Fibroblast of the aortic adventitia (primary cell): ENCODE data around the gene DENND4B. TPM values are rescaled to one million over a fixed set of nuclear protein-coding genes. Genes with fewer than 3 reads are reported as not detected.

ENCODE experiments used
- DNase-seq: peaks from one replicate; pipeline ENCODE4 v3.0.0-alpha.2; 2010; ENCODE audit warnings: low read depth
- H3K4me3 ChIP-seq: 2 replicates; pipeline ENCODE4 v1.5.1; 2011; ENCODE audit warnings: low read depth, mild to moderate bottlenecking, control low read depth, low read length, moderate library complexity
- CTCF ChIP-seq: IDR thresholded peaks from 2 replicates; pipeline ENCODE4 v1.5.1; 2011; ENCODE audit warnings: mild to moderate bottlenecking, low read length, control low read depth, inconsistent platforms; ENCODE audit not compliant: insufficient read depth
- total RNA-seq: library from RNA; depleted of rRNA; stranded (reverse); fragments of >200 nt; gene quantifications from 2 replicates; pipeline ENCODE4 v1.2.3, GENCODE V29; 2012; ENCODE audit warnings: low replicate concordance

The DENND4B gene
- total RNA-seq, 1 donor: 23.2 TPM

- no peak for TF ChIP-seq CTCF
Observed at GRCh38 chr1:153934746-153935145, 11.8 kb downstream of the DENND4B start.

DNA sequence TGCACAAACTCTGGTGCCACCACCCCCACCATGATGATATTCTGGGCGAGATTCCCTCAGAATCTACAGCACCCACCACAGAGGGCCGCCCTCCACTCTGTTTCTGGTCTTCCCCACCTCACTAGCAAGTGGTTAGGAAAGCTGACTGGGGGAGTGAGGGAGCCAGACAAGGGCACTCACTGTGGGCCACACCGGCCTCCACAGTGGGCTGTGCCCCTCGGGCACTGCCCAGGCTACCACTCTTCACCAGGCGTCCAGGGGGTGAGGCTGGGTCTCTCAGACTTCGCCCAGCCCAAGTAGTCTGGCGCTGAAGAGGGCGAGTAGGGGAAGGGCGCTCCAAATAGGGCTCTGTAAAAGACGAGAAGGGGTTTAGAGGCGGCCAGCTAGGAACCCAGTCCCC lies 12.6 kb downstream of the DENND4B start:
- H3K4me3 ChIP-seq: no peak overlapping the region
- TF ChIP-seq CTCF: no peak
- DNase-seq: no peak

More at GRCh38 chr1:153934746-153935145, 11.8 kb downstream of the DENND4B start:
- no peak overlapping the region for H3K4me3 ChIP-seq
- DNase-seq: no peak

GRCh38 chr1:153933430-153933829 lies 13.1 kb downstream of the DENND4B start:
- TF ChIP-seq CTCF: no peak
- no peak overlapping the region for H3K4me3 ChIP-seq
- no peak for DNase-seq

DNA sequence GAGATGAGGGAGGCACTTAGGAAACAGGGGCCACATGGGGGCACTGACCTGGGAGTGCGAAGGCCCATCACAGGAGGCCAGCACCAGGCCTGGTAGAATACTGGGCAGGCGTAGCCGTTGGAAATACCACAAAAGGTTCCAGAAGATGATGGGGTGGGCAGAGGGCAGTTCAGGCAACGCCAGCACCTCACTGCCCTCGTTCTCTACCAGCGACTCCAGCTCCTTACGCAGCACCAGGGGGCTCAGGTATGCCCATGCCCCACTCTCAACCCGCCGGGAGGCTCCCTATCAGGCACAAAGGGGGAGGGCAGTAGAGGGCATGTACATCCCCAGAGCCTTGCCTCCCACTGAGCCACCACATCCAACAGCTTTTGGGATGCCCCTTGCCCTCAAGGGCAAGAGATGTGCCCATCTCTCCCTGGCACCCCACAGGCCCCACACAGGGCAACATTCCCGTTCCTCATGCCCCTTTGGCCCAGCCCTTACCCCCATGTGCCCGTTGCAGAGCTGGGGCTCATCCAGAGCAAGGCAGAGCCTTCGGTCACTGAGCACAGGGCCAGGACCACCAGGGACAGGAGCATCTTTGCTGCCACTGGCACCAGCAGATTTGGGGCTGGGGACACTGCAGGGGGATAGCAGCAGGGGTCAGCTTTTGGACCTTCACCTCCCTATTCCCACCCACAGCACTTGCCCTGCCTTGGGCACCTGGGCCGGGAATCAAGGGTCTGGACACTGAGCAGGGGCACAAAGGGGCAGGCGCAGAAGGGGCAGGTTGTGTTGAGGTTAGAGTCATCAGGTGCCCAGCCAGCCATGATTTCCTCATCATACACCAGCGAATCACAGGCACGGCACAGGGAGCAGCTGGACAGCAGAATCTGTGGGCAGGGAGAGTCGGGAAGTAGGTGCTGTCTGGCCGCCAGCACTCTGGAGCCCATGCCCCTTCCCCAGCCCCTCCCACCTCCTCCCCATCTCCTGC lies 14.1 kb downstream of the DENND4B start:
- no peak overlapping the region for H3K4me3 ChIP-seq
- no peak for DNase-seq

GRCh38 chr1:153929981-153930948 lies 16.3 kb downstream of the DENND4B start:
- TF ChIP-seq CTCF: no peak
- DNase-seq: no peak
- no peak overlapping the region for H3K4me3 ChIP-seq

More for the DNA sequence above, 14.1 kb downstream of the DENND4B start:
- no peak for TF ChIP-seq CTCF

DNA sequence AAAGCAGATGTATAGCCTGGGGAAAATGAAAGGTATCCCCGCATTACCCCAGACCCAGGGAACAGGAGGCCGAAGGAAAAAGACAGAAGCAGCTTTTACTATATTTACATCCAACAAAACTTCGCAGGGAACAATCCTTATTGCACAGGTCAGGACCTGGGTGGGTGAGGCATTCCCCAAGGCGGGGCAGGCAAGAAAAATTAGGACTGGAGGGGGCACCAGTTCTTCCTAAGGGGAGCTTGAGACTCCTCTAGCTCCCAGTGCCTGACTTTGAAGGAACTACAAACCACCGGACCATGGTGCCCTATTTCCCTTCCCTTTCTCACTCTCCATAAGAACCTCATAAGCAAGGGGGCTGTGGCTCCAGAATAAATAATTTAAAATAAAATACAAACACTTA lies 17.1 kb downstream of the DENND4B start:
- TF ChIP-seq CTCF: no peak
- H3K4me3 ChIP-seq: no peak overlapping the region
- DNase-seq: no peak
